Measurements from ENCODE around the gene MED27. TPM values are rescaled to one million over a fixed set of nuclear protein-coding genes. Genes with fewer than 3 reads are reported as not detected.

Gene MED27
- total RNA-seq, 1 donor, result 19.0 TPM

DNA sequence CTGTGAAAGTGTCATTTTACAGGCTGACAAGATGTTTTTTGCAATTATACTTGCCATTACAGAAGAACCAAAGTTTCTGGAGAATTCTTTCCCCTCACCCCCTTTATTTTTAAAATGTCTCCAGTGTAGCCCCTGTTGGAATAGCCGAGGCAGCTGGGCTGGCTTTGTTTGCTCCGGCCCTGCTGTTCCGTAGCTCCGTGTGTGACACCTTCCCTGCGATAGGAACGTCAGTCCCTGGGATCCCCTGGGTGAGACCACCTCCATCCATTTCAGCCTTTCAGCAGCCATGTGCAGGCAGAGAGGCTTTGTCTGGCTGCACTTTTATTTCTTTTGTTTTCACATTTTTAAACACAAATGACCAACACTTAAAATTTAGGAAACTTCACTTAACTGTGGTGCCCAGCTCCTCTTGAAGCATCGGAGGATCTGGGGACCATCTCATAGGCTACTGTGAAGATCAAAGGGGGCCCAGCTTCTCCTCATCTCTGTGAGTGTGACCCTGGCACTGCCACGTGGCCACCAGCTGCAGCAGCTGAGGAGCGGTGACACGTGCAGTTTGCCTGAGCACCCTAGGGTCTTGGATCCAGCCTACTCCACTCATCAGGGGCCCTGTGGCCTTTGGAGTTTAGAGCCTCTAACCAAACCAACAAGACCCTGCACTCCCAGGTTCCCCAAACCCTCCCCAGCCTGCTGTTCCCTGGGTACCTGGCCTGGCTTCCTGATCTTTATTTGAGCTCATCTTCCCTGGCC, 214.0 kb downstream of the MED27 start:
- no peak for DNase-seq (ENCODE audit: low read depth)
- H3K4me3 ChIP-seq (ENCODE audit: low read depth, low read length), result no peak overlapping the region
- TF ChIP-seq, protein P1, sequence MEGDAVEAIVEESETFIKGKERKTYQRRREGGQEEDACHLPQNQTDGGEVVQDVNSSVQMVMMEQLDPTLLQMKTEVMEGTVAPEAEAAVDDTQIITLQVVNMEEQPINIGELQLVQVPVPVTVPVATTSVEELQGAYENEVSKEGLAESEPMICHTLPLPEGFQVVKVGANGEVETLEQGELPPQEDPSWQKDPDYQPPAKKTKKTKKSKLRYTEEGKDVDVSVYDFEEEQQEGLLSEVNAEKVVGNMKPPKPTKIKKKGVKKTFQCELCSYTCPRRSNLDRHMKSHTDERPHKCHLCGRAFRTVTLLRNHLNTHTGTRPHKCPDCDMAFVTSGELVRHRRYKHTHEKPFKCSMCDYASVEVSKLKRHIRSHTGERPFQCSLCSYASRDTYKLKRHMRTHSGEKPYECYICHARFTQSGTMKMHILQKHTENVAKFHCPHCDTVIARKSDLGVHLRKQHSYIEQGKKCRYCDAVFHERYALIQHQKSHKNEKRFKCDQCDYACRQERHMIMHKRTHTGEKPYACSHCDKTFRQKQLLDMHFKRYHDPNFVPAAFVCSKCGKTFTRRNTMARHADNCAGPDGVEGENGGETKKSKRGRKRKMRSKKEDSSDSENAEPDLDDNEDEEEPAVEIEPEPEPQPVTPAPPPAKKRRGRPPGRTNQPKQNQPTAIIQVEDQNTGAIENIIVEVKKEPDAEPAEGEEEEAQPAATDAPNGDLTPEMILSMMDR (IDR thresholded peaks at IDR 0.05; ENCODE audit: insufficient read depth, low read depth, low read length), result no peak

DNA sequence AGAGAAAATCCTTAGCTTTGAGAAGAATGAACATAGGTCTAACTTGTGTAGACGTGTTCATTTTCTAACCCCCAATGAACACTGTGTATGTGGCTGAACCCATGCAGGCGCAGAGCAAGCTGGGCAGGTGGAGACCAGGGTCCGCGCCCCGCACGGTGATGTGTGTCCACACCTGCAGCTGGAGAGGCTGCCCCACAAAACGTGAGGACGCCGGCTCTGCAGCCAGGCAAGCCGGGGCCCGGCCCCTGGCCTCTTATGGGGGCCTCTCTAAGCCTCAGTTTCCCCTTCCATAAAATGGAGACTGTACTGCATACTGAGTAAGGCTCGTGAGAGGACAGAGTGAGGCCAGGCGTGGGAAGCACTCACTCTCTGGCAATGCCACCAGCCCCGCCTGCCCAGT, 215.1 kb downstream of the MED27 start:
- no peak overlapping the region for H3K4me3 ChIP-seq (ENCODE audit: low read depth, low read length)
- DNase-seq (ENCODE audit: low read depth), result no peak
- TF ChIP-seq, protein P1 (IDR thresholded peaks at IDR 0.05; ENCODE audit: insufficient read depth, low read depth, low read length), result no peak

DNA sequence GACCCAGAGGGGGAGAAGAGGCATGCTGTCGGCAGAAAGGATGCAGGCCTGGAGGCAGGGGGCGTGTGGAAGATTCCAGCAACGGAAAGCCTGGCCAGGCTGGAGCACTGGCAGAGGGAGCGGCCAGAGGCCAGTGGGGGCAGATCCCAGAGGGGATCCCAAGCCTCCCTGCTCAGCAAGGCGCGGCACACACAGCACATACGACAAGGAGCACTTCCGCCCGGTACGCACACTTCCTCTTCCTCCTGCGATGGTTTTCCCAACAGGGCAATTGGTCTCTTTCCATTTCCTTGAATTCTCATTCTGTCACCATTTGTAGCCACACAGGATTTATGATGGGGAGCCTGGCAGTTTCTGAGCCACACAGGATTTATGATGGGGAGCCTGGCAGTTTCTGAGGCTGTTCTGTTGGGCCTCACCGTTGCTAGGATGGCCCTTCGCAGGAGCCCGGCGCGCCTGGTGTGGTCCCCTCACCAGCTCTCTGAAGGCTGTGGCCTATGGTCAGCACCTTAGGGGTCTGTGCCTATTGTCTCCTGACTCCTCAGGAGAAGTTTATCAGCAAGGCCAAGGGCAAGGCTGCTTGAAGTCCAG, 216.3 kb downstream of the MED27 start:
- H3K4me3 ChIP-seq (ENCODE audit: low read depth, low read length), result no peak overlapping the region
- DNase-seq (ENCODE audit: low read depth), result no peak
- TF ChIP-seq, protein P1 (IDR thresholded peaks at IDR 0.05; ENCODE audit: insufficient read depth, low read depth, low read length), result no peak

DNA sequence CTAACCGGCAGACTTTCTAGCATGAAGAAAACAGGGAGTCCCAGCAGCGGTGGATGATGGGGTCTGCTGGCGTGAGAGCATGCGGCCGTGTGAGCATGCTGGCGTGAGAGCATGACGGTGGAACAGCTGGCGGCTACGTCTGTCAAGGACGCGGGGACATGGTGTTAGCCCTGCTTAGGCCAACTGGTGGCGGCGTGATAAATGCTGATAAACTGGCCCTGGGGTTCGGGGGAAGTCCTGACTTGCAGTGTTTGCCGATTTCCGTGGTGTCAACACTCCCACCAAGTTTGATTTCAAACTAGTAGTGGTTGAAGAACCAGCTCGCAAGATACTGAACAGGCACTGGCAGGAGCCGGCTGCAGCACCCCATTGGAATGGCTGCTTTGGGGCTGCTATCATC, 217.4 kb downstream of the MED27 start:
- no peak for DNase-seq (ENCODE audit: low read depth)
- TF ChIP-seq, protein P1 (IDR thresholded peaks at IDR 0.05; ENCODE audit: insufficient read depth, low read depth, low read length), result no peak
- no peak overlapping the region for H3K4me3 ChIP-seq (ENCODE audit: low read depth, low read length)

DNA sequence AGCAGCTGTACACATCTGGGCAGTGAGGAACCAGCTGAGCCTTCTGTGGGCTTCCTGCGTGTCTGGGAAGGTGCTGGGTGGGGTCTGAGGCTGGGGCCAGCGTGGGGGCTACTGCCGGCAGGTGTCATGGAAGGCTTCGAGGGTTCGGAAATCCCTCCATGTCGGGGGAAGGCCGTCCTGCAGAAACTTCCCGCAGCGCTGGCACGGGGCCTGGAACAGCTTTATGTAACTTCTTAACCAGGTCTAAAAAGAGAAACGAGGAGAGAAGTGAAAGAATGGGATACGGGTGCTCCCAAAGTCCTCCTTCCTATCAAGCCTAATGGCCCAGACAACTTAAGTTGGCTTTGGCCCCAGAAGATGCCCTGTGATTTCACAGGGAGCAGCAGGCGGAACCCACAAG, 219.2 kb downstream of the MED27 start:
- no peak overlapping the region for H3K4me3 ChIP-seq (ENCODE audit: low read depth, low read length)
- no peak for DNase-seq (ENCODE audit: low read depth)
- TF ChIP-seq, protein P1 (IDR thresholded peaks at IDR 0.05; ENCODE audit: insufficient read depth, low read depth, low read length), result no peak

DNA sequence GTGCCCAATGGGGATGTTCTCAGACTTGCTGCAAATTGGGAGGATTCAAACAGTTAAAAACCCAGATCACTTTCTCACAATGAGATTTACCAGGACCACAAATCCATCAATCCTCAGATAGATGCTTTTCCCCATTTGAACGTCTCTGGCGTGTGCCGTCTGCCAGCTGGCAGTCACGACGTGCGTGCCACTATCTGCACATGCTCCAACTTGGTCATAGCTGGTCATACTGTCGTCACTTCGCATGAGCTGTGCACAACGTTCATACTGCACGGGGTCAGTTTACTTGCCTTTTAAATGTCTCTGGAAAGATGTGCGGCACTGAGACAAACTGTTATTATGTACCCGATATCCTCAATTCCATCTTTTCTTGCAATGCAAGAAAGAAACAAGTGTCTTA, 221.5 kb downstream of the MED27 start:
- no peak for DNase-seq (ENCODE audit: low read depth)
- TF ChIP-seq, protein P1 (IDR thresholded peaks at IDR 0.05; ENCODE audit: insufficient read depth, low read depth, low read length), result no peak
- H3K4me3 ChIP-seq (ENCODE audit: low read depth, low read length), result no peak overlapping the region
